CD4-positive, alpha-beta T cell treated with Interleukin-15 for 1 hour (primary cell): Measurements from ENCODE around the gene JCAD.

Source experiments
- DNase-seq: peaks from one replicate; pipeline ENCODE4 v3.0.0-alpha.2; 2020

Gene JCAD

DNA sequence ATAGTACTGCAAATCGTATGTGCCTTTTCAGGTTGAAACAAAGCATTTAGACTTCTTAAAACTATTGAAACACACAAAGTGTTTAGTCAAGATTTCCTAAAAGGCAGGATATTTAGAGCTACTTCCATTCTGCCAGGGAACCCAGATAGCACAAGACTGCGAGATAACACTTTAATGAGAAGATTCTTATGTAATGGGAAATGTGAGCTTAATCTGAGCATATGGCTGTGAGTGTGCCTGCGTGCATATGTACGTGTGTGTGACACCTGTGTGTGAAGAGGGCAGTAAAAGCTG lies 14.3 kb upstream of the JCAD start:
- DNase-seq = no peak

- no peak for DNase-seq
These were observed 13.8 kb upstream of the JCAD start for GRCh38 chr10:30073045-30073766.

GRCh38 chr10:30072068-30072467 lies 12.7 kb upstream of the JCAD start:
- no peak for DNase-seq

GRCh38 chr10:30070001-30070685 lies 10.8 kb upstream of the JCAD start:
- DNase-seq = no peak

GRCh38 chr10:30068492-30069223 lies 9.3 kb upstream of the JCAD start:
- no peak for DNase-seq

DNA sequence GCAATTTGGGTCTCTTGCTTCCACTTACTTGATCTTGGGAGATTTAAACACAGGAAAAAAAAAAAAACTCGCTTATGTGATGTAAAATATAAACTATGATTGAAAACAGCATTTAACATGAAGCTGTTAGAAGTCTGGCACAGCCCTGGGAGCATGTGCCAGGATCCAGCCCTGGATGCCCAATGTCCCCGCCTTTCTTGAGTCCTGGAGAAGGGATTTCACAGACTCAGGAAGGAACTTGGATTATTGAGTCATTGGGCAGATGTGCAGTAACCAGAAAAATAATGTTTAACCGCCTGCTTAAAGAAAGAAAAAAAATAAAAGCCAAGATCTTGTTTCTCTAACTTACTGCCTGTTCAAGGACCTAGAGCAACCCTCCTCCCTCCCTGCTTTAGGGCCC lies 3.7 kb upstream of the JCAD start:
- no peak for DNase-seq

- DNase-seq = no peak
These were observed 3.2 kb upstream of the JCAD start for GRCh38 chr10:30062582-30062981.

GRCh38 chr10:30062090-30062489 lies 2.7 kb upstream of the JCAD start:
- no peak for DNase-seq

DNA sequence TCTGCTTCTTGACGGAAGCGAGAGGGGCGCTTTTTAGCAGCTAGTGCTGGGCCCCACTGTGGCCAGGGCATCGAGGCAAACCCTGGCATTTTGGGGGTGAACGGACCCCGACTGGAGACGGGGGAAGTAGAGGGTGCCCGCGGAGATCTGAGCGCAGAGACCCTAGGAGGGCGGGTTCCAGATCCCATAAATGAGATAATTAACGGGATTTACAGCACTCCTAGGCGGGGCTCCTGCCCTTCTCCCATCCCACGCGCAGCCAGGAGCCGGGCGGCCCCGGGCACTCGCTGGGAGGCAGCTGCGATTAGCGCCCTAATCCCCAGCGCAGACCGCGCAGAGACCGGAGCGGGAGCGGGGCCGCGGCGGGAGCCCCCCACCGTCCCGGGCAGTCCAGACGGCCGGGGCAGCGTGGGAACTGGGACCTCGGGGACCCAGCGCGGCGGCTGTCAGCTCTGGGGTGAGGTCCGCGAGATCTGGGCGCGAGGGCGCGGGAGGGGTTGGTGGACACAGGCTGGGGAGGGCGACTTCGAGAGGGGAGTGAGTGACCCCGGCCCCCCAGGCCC lies 735 bp downstream of the JCAD start:
- DNase-seq = no peak

- DNase-seq = no peak
These were observed 1.4 kb downstream of the JCAD start for GRCh38 chr10:30057894-30058556.

GRCh38 chr10:30057421-30057841 lies 2.0 kb downstream of the JCAD start:
- DNase-seq = no peak

GRCh38 chr10:30056767-30057355 lies 2.5 kb downstream of the JCAD start:
- DNase-seq = no peak

- no peak for DNase-seq
These were observed 3.1 kb downstream of the JCAD start for GRCh38 chr10:30056281-30056680.

- no peak for DNase-seq
These were observed 4.1 kb downstream of the JCAD start for GRCh38 chr10:30055226-30055662.

GRCh38 chr10:30052062-30052461 lies 7.3 kb downstream of the JCAD start:
- DNase-seq = no peak

DNA sequence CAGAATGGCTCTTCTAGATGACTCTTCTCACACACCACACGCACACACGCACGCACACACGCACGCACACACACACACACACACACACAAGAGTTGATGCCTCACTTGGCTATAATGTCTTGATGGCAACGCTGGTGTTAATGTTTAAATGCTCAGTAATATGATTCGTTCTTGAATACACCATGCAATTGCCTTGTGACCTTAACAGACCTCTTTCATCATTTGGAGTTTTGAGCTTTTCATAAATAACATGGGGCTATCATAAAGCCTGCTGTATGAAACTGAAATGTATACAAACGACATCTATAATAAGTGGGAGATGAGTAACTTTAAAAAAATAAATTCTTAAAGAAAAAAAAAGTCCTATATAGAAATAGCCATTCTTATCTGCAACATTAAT lies 8.2 kb downstream of the JCAD start:
- DNase-seq = no peak

DNA sequence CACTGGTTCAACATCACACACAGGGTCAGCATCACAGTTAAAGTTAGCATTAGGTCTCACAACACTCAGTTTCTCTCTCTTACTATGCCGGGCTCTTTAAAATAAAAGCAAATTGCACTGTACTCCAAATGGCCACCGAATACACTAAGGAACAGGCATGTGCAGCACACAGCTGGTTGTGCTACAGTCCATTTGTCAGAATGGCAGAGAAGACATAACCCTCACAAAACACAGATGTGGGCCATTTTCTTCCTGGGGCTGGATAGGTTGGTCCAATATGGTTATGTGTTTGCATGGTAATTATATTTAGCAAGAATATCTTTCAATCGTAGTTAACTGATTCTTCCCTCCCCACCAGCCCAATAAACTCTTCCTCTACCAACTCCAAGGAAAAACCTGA lies 9.0 kb downstream of the JCAD start:
- no peak for DNase-seq

DNA sequence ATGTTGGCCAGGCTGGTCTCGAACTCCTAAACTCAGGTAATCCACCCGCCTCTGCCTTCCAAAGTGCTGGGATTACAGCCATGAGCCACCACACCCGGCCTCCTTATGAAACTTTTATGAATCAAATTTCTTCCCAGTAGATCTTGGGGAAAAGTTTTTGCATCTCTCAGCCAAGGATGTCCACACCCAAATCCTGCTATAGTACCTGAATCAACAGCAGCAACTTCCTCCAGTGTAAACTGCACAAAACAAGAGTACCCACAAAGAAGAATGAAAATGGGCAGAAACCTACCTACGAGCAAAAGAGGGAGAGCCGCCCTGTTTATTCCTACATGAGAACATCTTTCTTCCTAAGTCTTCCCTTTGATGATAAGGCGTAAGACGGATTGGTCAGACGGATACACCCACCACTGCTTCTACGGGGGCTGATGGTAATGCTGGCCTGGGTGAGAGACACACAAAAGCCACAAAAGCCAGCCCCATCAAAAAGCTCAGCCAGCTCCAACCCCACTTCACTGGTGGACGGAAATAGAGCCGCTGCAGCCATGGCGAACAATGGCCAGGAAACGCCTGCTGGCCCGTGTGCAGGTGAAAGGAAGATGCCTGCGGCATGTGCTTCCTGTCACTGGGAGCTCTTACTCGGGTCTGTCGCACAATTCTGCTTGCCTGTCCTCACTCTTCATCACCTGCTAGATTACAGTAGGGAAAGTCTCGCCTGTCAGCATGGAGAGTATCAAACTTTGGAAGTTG lies 10.4 kb downstream of the JCAD start:
- no peak for DNase-seq

DNA sequence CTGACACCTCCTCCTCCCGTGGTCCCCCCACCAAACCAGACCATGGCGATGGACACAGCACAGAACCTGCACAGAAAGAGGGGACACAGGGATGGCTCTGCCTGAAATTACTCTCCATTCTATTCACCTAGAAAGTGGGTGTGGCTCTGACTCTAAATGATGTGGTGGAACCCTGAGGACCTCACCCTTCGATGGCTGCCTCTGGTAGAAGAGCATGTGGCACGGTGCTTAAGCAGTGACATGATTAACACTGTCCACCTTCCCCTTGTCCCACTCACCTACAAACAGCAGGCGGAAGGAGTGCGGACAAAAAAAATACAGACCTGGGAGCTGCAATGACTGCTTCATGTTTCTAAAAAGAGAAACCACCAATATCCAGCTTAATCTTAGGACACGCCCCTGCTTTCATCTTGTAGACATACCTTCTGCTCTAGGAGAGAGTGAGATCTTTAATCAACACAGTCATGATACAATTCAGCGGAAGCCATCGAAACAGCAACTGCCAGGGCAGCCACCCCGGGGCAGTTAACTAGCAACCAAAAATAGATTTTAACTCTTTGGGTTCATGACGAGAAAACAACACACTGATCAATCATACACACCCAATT lies 11.4 kb downstream of the JCAD start:
- DNase-seq = no peak

DNA sequence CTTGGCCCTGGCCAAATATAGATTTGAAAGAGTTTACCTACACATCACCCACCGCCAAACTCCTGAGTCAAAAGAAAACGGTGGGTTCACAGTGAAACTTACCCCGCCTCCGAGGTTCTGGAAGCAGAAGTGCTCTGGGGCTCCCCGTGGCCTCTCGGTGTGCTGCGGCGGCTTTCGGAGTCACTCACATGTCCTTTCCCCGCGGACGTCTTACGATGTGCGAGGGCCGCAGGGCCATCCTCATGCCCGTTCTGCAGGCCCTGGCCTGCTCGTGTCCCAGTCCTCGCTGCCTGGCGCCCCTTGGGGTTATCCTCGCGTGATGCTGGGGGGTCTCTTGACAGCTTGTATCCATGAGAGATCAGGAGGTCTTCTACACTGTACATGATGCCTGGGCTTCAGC lies 12.0 kb downstream of the JCAD start:
- no peak for DNase-seq

GRCh38 chr10:30046476-30046875 lies 12.9 kb downstream of the JCAD start:
- DNase-seq = no peak

GRCh38 chr10:30045961-30046360 lies 13.4 kb downstream of the JCAD start:
- DNase-seq = no peak
